NCI-H526 (cell line): ENCODE measurements around the gene PLA2G2E.
"Not testable (repeated sequence)": the region's sequence is repeated elsewhere in the genome, so short reads cannot be mapped to it uniquely, and the experiment has no call there.

ENCODE experiments used
- DNase-seq, 2 experiments: peaks; one replicate each; lab custom pipeline; 2025; lab: John Stamatoyannopoulos, UW

PLA2G2E gene

GRCh38 chr1:19882111-19883071 is 41.0 kb downstream of the PLA2G2E start, which contains the start of gene OTUD3:
Gene OTUD3, plus strand, starts transcription at chr1:19882395. Its CDS starts 119 bp downstream, at chr1:19882514.
- peak; percentile 92 to 97 for DNase-seq

- not testable (repeated sequence) for DNase-seq
Observed at GRCh38 chr1:19880841-19881240, 42.6 kb downstream of the PLA2G2E start.

GRCh38 chr1:19879661-19880060 is 43.8 kb downstream of the PLA2G2E start:
- DNase-seq = no peak

GRCh38 chr1:19879227-19879626 is 44.2 kb downstream of the PLA2G2E start:
- DNase-seq = no peak

GRCh38 chr1:19878637-19878985 is 44.8 kb downstream of the PLA2G2E start:
- no peak for DNase-seq

GRCh38 chr1:19877821-19878636 is 45.4 kb downstream of the PLA2G2E start:
- DNase-seq = peak; percentile 69 to 74

- DNase-seq = no peak
Observed at GRCh38 chr1:19877181-19877750, 46.2 kb downstream of the PLA2G2E start.

- peak; percentile 57 to 75 for DNase-seq
Observed at GRCh38 chr1:19872190-19872589, 51.2 kb downstream of the PLA2G2E start.
